Loucy (cell line): ENCODE results near the gene ABHD11.
"Not testable (repeated sequence)": the region's sequence is repeated elsewhere in the genome, so short reads cannot be mapped to it uniquely, and the experiment has no call there.

Experiments used
- H2AFZ ChIP-seq: fragments of 200-600 bp; sonication (generic); 2 replicates; pipeline ENCODE4 v1.6.0; 2016; ENCODE audit warnings: antibody characterized with exemption, mild to moderate bottlenecking, low read length, moderate library complexity
- H3F3A ChIP-seq: fragments of 200-600 bp; 2 replicates; pipeline ENCODE4 v1.6.0; 2016; ENCODE audit warnings: antibody characterized with exemption, low read depth, mild to moderate bottlenecking
- H3K27me3 ChIP-seq: fragments of 200-600 bp; sonication (generic); 2 replicates; pipeline ENCODE4 v1.6.1; 2014; ENCODE audit warnings: low read length, mild to moderate bottlenecking; ENCODE audit not compliant: insufficient read depth, poor library complexity, severe bottlenecking
- H3K36me3 ChIP-seq: fragments of 200-600 bp; sonication (generic); 2 replicates; pipeline ENCODE4 v1.6.1; 2016; ENCODE audit warnings: low read length; ENCODE audit not compliant: insufficient read depth
- H3K4me1 ChIP-seq: fragments of 200-600 bp; sonication (generic); 2 replicates; pipeline ENCODE4 v1.5.1; 2014; ENCODE audit warnings: low read length, mild to moderate bottlenecking; ENCODE audit not compliant: insufficient read depth, poor library complexity, severe bottlenecking
- H3K4me2 ChIP-seq: fragments of 200-600 bp; sonication (generic); 2 replicates; pipeline ENCODE4 v1.6.0; 2014; ENCODE audit warnings: antibody characterized with exemption, low read length, low read depth, mild to moderate bottlenecking; ENCODE audit not compliant: poor library complexity, severe bottlenecking
- H3K4me3 ChIP-seq: fragments of 200-600 bp; sonication (generic); 2 replicates; pipeline ENCODE4 v1.5.1; 2014; ENCODE audit warnings: low read length, mild to moderate bottlenecking, mixed read lengths; ENCODE audit not compliant: poor library complexity, severe bottlenecking
- H3K79me2 ChIP-seq: fragments of 200-600 bp; sonication (generic); 2 replicates; pipeline ENCODE4 v1.6.1; 2014; ENCODE audit warnings: low read length; ENCODE audit not compliant: insufficient read depth
- H3K9ac ChIP-seq: fragments of 200-600 bp; sonication (generic); 2 replicates; pipeline ENCODE4 v1.6.0; 2014; ENCODE audit warnings: mild to moderate bottlenecking, low read depth, low read length, moderate library complexity; ENCODE audit not compliant: poor library complexity, severe bottlenecking
- H3K9me2 ChIP-seq: fragments of 200-600 bp; sonication (generic); replicated peaks from 2 replicates; pipeline ENCODE4 v1.6.1; 2016; ENCODE audit warnings: low read depth, low read length, mixed read lengths
- H3K9me3 ChIP-seq: fragments of 200-600 bp; sonication (generic); 2 replicates; pipeline ENCODE4 v1.6.1; 2014; ENCODE audit warnings: mild to moderate bottlenecking, antibody characterized with exemption, low read length, low read depth; ENCODE audit not compliant: insufficient read depth
- H4K20me1 ChIP-seq: fragments of 200-600 bp; sonication (generic); 2 replicates; pipeline ENCODE4 v1.6.0; 2014; ENCODE audit warnings: antibody characterized with exemption, low read length, mild to moderate bottlenecking; ENCODE audit not compliant: insufficient read depth, poor library complexity, severe bottlenecking
- CTCF ChIP-seq: fragments of 200-600 bp; sonication (generic); conservative IDR thresholded peaks from 2 replicates; pipeline ENCODE4 v1.5.1; 2014; ENCODE audit warnings: mild to moderate bottlenecking, antibody characterized with exemption, low read length
- EZH2phosphoT487 ChIP-seq: fragments of 200-600 bp; IDR thresholded peaks from 2 replicates; pipeline ENCODE4 v1.6.1; 2018; ENCODE audit warnings: antibody characterized with exemption, mild to moderate bottlenecking, moderate library complexity, borderline replicate concordance

The ABHD11 gene

GRCh38 chr7:73738612-73739386 is at the start of gene ABHD11:
ABHD11 (minus strand) TSS chr7:73738802; CDS start chr7:73738770, 32 bp downstream.
- peak within 1 kb of the TSS; percentile 99 for H2AFZ ChIP-seq
- no peaks in the 10 kb centered on the region for H3F3A ChIP-seq
- no peaks in the 10 kb centered on the region for H3K9me3 ChIP-seq
- peaks cover 13% of the 10 kb centered on the region for H3K4me1 ChIP-seq
- H3K4me2 ChIP-seq = peak within 1 kb of the TSS; percentile 78
- TF ChIP-seq EZH2phosphoT487 (no peak), CTCF (no peak)
- H3K36me3 ChIP-seq = no peaks in the 10 kb centered on the region
- no peaks in the 10 kb centered on the region for H3K9me2 ChIP-seq
- no peaks in the 10 kb centered on the region for H3K27me3 ChIP-seq
- H3K4me3 ChIP-seq = peak within 1 kb of the TSS; percentile 87
- H3K79me2 ChIP-seq = no peaks in the 10 kb centered on the region
- no peaks in the 10 kb centered on the region for H4K20me1 ChIP-seq
- peak within 1 kb of the TSS; percentile 81 for H3K9ac ChIP-seq

- H3K9me3 ChIP-seq, H3K27me3 ChIP-seq, H2AFZ ChIP-seq, H4K20me1 ChIP-seq, H3K9ac ChIP-seq, H3K36me3 ChIP-seq, H3K79me2 ChIP-seq, H3K4me2 ChIP-seq, H3K9me2 ChIP-seq, H3F3A ChIP-seq, H3K4me1 ChIP-seq, H3K4me3 ChIP-seq: not testable (repeated sequence)
Observed at GRCh38 chr7:73787786-73788048, 49.1 kb upstream of the ABHD11 start.

GRCh38 chr7:73786588-73786987 is 48.0 kb upstream of the ABHD11 start:
- Histone ChIP-seq H4K20me1 (no peaks in the 10 kb centered on the region), H3K36me3 (no peaks in the 10 kb centered on the region), H2AFZ (no peak overlapping the region), H3K9ac (no peak overlapping the region), H3K79me2 (no peaks in the 10 kb centered on the region), H3K9me2 (no peaks in the 10 kb centered on the region), H3K4me2 (no peak overlapping the region), H3K4me1 (no peaks in the 10 kb centered on the region), H3K9me3 (no peaks in the 10 kb centered on the region; the same call in 1 of the 2 replicates), H3K27me3 (no peaks in the 10 kb centered on the region), H3K4me3 (no peak overlapping the region), H3F3A (no peaks in the 10 kb centered on the region)
- TF ChIP-seq CTCF (no peak), EZH2phosphoT487 (no peak)

GRCh38 chr7:73779517-73779916 is 40.9 kb upstream of the ABHD11 start:
- no peaks in the 10 kb centered on the region for H4K20me1 ChIP-seq
- no peaks in the 10 kb centered on the region for H3F3A ChIP-seq
- no peak overlapping the region for H3K4me2 ChIP-seq
- H3K36me3 ChIP-seq = no peaks in the 10 kb centered on the region
- H3K4me3 ChIP-seq = no peak overlapping the region
- H3K9me2 ChIP-seq = no peaks in the 10 kb centered on the region
- no peak overlapping the region for H2AFZ ChIP-seq
- H3K27me3 ChIP-seq = no peaks in the 10 kb centered on the region
- no peak overlapping the region for H3K9ac ChIP-seq
- no peaks in the 10 kb centered on the region for H3K79me2 ChIP-seq
- no peaks in the 10 kb centered on the region for H3K4me1 ChIP-seq
- TF ChIP-seq EZH2phosphoT487 (no peak), CTCF (no peak)
- no peaks in the 10 kb centered on the region for H3K9me3 ChIP-seq
